Testis (tissue), 3 donors: Measurements from ENCODE around the gene CLDN19. TPM values are rescaled to one million over a fixed set of nuclear protein-coding genes. Genes with fewer than 3 reads are reported as not detected.

Experiments used
- DNase-seq: peaks from one replicate; pipeline ENCODE4 v3.0.0-alpha.2; 2019
- H3K27ac ChIP-seq, 2 donors: fragments of 200-600 bp; sonication (generic); one replicate each; pipeline ENCODE4 v1.5.1; 2019
- H3K27me3 ChIP-seq: fragments of 200-600 bp; sonication (generic); one replicate; pipeline ENCODE4 v1.5.1; 2019
- H3K36me3 ChIP-seq: fragments of 200-600 bp; sonication (generic); one replicate; pipeline ENCODE4 v1.5.1; 2017; ENCODE audit warnings: low read depth; ENCODE audit errors: missing control alignments
- H3K4me1 ChIP-seq: fragments of 200-600 bp; sonication (generic); one replicate; pipeline ENCODE4 v1.5.1; 2019
- H3K4me3 ChIP-seq, 2 donors: fragments of 200-600 bp; sonication (generic); one replicate each; pipeline ENCODE4 v1.5.1; 2017 to 2019
- H3K9me3 ChIP-seq: fragments of 200-600 bp; sonication (generic); one replicate; pipeline ENCODE4 v1.5.1; 2017
- POLR2A ChIP-seq: fragments of 450-650 bp; IDR thresholded peaks from one replicate; pipeline ENCODE4 v1.6.1; 2017; ENCODE audit warnings: antibody characterized with exemption, mild to moderate bottlenecking, moderate library complexity
- WGBS, 2 donors: methylation state at CpG; one replicate each; pipeline ENCODE4 v1.1.5; 2018; 5-methylcytosine and 5-hydroxymethylcytosine counted together
- intact Hi-C: fragments of 100-400 bp; cut with DNase I; formaldehyde crosslinking; loops from one replicate; pipeline ENCODE4 v1.15.1; 2023; ENCODE audit warnings: low total_unique reads
- polyA plus RNA-seq: library from polyadenylated mRNA; stranded (reverse); fragments of 350-450 nt; fragmentation: Illumina TruSeq; extraction: RNeasy Lipid Tissue Mini Kit (QIAGEN cat#74804); gene quantifications from one replicate; pipeline ENCODE4 v1.2.3, GENCODE V29; 2014; ENCODE audit warnings: low read depth, low replicate concordance; ENCODE audit not compliant: insufficient read depth
- total RNA-seq, 2 donors: library from RNA; depleted of rRNA; stranded (reverse); fragments of >200 nt; gene quantifications; one replicate each; pipeline ENCODE4 v1.2.3, GENCODE V29; 2016
- TF ChIP-seq, protein P1 (sequence below), 3 experiments: fragments of 450-650 bp in 2 of 3; fragments of 200-600 bp in 1 of 3; sonication (generic) in 1 of 3; IDR thresholded peaks; one replicate each; pipeline ENCODE4 v1.5.1; 2016 to 2019; ENCODE audit warnings: antibody characterized with exemption in 3 of 3, mild to moderate bottlenecking in 2 of 3, moderate library complexity in 1 of 3

Gene CLDN19
- total and polyA plus RNA-seq, 3 donors from 2014 or later, result 0.12 to 0.24 (median 0.19) TPM

DNA sequence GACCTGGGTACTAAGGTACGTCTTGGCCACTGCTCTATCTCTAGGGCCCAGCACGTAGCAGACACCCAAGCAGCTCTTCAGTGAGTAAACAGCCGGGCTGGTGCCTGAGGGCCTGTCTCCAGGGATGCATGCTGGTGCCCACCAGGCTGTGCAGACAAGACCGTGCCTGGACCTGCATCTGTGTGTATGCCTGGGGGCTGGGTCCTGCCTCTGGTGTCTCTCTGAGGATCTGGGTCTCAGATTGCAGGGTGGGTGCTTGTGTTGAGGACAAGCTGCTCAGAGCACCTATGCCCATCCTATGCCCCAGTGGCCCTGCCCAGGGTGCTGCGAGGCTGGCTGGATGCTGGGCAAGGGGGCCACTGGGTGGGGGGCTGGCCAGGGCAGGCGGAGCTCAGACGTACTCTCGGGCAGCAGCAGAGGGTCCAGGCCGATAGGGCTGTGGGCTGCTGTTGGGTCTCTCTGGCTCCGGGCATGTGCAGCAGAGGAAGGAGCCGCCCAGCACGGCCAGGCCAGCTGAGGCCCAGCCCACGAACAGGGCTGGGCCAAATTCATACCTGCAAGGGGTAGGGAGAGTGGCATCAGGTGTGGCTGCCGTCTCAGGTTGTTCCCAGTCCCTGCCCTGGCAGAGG lies 4.4 kb downstream of the CLDN19 start:
- no peak overlapping the region for H3K27ac ChIP-seq

DNA sequence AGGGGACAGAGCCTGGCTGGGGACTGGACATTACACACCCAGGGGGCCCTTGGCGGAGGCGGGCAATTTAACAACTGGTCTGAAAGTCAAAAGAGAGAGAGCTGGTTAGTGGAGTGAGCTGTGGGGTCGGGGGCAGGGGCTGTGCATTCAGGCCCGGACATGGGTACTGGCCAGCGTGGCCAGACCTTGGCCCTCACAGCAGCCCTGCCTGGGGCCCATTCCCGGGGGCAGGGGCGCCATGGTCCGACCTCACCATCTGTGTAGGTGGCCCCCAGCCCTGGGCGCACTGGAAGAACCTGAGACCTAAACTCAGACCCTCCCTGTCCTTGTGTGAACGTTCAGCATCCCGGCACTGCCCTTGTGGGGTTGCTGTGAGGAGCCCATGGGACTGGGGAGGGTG lies 5.0 kb downstream of the CLDN19 start:
- TF ChIP-seq, protein P1, sequence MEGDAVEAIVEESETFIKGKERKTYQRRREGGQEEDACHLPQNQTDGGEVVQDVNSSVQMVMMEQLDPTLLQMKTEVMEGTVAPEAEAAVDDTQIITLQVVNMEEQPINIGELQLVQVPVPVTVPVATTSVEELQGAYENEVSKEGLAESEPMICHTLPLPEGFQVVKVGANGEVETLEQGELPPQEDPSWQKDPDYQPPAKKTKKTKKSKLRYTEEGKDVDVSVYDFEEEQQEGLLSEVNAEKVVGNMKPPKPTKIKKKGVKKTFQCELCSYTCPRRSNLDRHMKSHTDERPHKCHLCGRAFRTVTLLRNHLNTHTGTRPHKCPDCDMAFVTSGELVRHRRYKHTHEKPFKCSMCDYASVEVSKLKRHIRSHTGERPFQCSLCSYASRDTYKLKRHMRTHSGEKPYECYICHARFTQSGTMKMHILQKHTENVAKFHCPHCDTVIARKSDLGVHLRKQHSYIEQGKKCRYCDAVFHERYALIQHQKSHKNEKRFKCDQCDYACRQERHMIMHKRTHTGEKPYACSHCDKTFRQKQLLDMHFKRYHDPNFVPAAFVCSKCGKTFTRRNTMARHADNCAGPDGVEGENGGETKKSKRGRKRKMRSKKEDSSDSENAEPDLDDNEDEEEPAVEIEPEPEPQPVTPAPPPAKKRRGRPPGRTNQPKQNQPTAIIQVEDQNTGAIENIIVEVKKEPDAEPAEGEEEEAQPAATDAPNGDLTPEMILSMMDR (IDR thresholded peaks at IDR 0.05), result no peak
- TF ChIP-seq POLR2A, result no peak

More for the DNA sequence above, 4.4 kb downstream of the CLDN19 start:
- no peak for TF ChIP-seq POLR2A
- TF ChIP-seq, protein P1 (IDR thresholded peaks at IDR 0.05), result no peak
- Histone ChIP-seq H3K9me3 (no peaks in the 10 kb centered on the region), H3K36me3 (no peaks in the 10 kb centered on the region), H3K27me3 (no peaks in the 10 kb centered on the region), H3K4me3 (no peak overlapping the region), H3K4me1 (no peaks in the 10 kb centered on the region)
- 80 to 90% methylated on average over 2 to 14 of the region's 14 CpGs for WGBS, 2 donors
- DNase-seq, result no peak
- intact Hi-C loops, result no loop called here

DNA sequence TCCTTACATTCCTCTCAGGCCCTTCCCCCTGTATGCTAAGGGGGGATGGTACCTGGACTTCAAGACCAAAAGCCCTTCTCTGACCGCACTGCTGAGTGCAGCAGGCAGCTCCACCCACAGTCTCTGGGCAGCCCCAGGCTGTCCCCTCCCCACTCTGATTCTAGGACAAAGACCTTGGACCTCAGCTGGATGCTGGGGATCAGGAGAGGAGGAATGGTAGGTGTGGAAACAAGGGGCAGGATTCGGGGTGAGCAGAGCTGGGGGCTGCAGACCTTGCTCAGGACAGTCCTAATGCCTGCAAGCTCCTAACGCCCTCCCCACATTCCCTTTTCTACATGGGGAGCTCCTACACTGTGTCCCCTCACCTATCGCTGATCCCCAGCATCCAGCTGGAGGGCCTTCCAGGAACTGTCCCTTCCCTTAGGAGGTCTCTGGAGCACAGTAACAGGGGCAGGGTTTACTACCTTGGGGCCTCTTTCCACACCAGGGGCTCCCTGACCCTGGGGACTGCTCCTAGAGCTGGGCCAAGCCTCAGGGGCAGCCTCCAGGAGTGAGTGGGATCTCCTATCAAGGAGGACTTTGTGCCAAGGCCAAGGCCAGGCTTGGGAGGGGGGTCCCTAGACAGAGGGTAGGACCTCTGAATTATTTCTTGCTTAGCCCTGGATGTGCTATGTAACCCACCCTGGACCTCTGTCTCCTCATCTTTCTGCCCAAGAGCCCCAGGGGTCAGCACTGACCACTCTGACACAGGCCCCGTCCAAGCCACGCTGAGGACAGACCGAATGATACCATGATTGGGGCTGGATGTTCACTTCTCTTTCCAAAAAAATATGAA lies 5.6 kb downstream of the CLDN19 start:
- Histone ChIP-seq H3K27ac (no peak overlapping the region), H3K36me3 (no peaks in the 10 kb centered on the region), H3K4me3 (no peak overlapping the region), H3K27me3 (no peaks in the 10 kb centered on the region), H3K9me3 (no peaks in the 10 kb centered on the region), H3K4me1 (no peaks in the 10 kb centered on the region)
- no peak for DNase-seq
- intact Hi-C loops, result no loop called here
- TF ChIP-seq, protein P1 (IDR thresholded peaks at IDR 0.05), result no peak
- no peak for TF ChIP-seq POLR2A
- 86 to 87% methylated on average over 5 to 7 of the region's 7 CpGs for WGBS, 2 donors

More for the DNA sequence above, 5.0 kb downstream of the CLDN19 start:
- intact Hi-C loops, result no loop called here
- Histone ChIP-seq H3K4me1 (no peaks in the 10 kb centered on the region), H3K4me3 (no peak overlapping the region), H3K27me3 (no peaks in the 10 kb centered on the region), H3K36me3 (no peaks in the 10 kb centered on the region), H3K27ac (no peak overlapping the region), H3K9me3 (no peaks in the 10 kb centered on the region)
- DNase-seq, result no peak
- WGBS, 2 donors, result 74 to 87% methylated on average over 3 to 10 of the region's 11 CpGs

DNA sequence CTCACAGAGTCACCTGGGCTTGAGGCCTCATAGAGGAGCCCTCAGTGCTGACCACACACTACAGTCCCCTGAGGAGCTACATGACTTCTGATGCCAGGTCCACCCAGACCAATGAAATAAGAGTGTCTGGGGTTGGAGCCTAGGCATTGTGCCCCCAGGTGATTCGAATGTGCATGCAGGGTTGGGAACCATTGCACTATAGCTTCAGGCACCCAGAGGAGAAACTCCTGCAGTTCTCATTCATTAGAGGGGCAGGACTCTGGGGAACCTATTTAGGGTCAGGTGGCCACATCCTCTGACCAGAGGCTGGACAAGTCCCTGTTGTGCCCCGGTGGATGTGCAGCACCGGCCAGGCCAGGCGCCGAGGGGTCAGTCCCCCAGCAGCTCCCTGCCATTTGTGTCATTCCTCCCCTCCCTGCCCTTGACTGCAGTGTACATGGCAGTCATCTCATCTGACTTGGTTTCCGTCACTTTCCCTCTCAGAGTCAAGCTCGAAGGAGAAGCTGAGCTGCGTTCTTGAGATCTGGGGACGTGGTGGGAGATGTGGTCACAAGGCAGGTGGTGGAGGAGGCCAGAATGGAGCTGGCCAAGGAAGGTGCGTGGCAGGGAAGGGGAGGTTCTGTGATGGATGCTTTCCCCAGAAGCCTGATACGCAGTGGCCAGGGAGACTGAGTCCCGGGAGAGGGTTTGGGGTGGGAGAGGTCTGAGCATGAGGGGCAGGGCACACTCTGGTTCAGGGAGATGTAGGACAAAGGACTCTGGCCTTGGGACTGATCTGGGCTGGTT lies 6.4 kb downstream of the CLDN19 start:
- WGBS, 2 donors, result 84 to 89% methylated on average over 4 to 12 of the region's 12 CpGs
- H3K4me1 ChIP-seq, result no peaks in the 10 kb centered on the region
- TF ChIP-seq, protein P1 (IDR thresholded peaks at IDR 0.05), result no peak
- no peak for TF ChIP-seq POLR2A

More for the DNA sequence above, 6.4 kb downstream of the CLDN19 start:
- no peak for DNase-seq
- no peaks in the 10 kb centered on the region for H3K27me3 ChIP-seq
- intact Hi-C loops, result no loop called here
- no peaks in the 10 kb centered on the region for H3K36me3 ChIP-seq
- no peak overlapping the region for H3K4me3 ChIP-seq
- H3K9me3 ChIP-seq, result no peaks in the 10 kb centered on the region
- H3K27ac ChIP-seq, result no peak overlapping the region
